GM13976 (cell line): ENCODE results near the gene RITA1.
A peak's percentile ranks its signal among the peaks of the same experiment; 100 is the strongest.
"Not testable (repeated sequence)": the region's sequence is repeated elsewhere in the genome, so short reads cannot be mapped to it uniquely, and the experiment has no call there.

Experiments
- DNase-seq: peaks from one replicate; pipeline ENCODE4 v3.0.0; 2012; ENCODE audit warnings: low spot score
- in situ Hi-C: fragments of 300-500 bp; cut with MboI; formaldehyde crosslinking; loops from one replicate; pipeline ENCODE4 v1.12.0; 2022; ENCODE audit warnings: low sequenced_read_pairs, mixed read lengths, inconsistent platforms; ENCODE audit not compliant: unreplicated experiment
- TF ChIP-seq, protein P1 (sequence below): IDR thresholded peaks from 2 replicates; pipeline ENCODE4 v1.5.1; 2012; ENCODE audit warnings: borderline replicate concordance, mild to moderate bottlenecking; ENCODE audit not compliant: insufficient read depth; ENCODE audit errors: extremely low read depth, missing control alignments, control extremely low read depth

The RITA1 gene

DNA sequence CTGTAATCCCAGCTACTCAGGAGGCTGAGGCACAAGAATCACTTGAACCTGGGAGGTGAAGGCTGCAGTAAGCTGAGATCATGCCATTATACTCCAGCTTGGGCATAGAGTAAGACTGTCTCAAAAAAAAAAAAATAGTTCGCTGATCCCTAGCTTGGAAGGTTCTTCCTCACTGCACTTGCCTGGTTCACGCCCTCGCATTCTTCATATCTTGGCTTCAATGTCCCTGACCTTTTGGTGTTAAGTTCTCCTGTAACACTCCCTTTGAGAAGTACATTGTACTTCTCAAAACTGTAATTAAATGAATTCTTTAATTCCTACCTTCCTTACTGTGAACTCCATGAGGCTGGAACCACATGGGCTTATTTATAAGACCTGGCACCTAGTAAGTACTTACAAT, 19.3 kb downstream of the RITA1 start:
- in situ Hi-C loops: no loop called here
- TF ChIP-seq, protein P1, sequence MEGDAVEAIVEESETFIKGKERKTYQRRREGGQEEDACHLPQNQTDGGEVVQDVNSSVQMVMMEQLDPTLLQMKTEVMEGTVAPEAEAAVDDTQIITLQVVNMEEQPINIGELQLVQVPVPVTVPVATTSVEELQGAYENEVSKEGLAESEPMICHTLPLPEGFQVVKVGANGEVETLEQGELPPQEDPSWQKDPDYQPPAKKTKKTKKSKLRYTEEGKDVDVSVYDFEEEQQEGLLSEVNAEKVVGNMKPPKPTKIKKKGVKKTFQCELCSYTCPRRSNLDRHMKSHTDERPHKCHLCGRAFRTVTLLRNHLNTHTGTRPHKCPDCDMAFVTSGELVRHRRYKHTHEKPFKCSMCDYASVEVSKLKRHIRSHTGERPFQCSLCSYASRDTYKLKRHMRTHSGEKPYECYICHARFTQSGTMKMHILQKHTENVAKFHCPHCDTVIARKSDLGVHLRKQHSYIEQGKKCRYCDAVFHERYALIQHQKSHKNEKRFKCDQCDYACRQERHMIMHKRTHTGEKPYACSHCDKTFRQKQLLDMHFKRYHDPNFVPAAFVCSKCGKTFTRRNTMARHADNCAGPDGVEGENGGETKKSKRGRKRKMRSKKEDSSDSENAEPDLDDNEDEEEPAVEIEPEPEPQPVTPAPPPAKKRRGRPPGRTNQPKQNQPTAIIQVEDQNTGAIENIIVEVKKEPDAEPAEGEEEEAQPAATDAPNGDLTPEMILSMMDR: no peak
- no peak for DNase-seq

DNA sequence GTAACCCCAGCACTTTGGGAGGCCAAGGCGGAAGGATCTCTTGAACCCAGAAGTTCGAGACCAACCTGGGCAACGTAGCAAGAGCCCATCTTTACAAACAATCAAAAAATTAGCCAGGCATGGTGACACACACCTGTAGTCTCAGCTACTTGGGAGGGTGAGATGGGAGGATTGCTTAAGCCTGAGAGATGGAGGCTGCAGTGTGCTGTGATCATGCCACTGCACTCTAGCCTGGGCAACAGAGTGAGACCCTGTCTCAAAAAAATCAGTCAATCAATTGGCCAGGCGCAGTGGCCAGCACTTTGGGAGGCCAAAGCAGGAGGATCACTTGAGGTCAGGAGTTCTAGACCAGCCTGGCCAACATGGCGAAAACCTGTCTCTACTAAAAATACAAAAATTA, 21.3 kb downstream of the RITA1 start:
- DNase-seq, in situ Hi-C loops: not testable (repeated sequence)

DNA sequence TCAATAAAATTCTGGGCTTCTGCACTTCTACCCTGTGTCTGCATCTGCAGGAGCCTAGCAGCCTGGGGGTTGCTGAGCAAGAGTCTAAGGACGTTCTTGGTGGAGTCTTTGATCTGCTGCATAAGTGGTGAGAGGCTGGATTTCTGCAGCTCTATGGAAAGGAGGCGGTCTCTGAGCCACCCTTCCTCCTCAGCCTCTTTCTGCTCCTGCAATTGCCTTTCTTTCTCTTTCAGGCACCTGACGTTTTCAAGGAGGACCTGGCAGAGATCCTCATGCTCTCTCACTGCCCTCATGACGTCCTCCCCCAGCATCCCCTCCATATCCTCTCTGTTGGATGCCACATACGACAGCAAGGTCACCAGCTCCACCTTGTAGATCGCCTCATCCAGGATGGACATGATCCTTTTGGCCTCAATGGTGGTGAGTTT, 22.1 kb downstream of the RITA1 start:
- in situ Hi-C loops: no loop called here
- DNase-seq: peak; percentile 21
- TF ChIP-seq, protein P1: no peak

DNA sequence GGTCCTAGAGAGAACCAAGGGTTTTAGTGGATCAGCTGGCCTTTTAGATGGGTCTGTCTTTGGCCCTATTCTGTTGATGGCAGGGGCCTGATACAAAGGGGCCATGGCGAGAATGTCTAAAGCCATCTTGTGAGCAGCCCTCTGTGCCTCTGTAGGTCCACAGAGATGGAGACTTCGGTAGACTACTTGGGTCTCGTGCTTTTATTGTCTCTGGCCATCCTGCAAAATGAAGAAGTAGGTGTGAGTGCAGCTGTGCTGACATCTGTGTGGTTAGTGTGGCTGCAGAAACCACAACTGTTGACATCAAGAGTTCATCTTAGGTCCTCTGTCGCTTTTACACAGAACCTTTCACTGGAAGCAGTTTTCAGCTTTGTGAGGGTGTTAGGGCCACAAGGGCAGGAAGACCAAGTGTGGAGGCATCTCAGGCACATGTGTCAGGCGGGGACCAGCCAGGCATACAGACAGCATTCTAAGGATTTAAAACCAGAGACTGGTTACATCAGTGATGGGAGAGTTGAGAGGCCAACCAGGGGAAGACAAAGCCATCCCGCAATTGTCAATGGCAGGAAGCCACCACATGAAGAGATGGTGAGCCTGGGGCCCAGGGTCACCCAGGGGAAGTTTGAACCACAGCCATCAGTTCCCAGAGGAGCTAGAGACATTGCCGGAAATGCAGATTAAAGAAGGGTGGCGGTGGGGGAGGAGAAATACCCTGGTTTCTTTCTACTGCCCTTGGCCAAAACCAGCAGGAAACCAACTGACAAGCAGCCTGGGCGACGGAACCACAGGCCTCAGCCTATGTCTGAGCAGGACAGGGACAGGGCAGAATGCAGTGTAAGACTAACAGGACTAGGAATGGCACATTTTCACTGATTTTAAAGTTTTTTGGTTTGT, 22.8 kb downstream of the RITA1 start:
- in situ Hi-C loops: no loop called here
- peak; percentile 82 for DNase-seq

DNA sequence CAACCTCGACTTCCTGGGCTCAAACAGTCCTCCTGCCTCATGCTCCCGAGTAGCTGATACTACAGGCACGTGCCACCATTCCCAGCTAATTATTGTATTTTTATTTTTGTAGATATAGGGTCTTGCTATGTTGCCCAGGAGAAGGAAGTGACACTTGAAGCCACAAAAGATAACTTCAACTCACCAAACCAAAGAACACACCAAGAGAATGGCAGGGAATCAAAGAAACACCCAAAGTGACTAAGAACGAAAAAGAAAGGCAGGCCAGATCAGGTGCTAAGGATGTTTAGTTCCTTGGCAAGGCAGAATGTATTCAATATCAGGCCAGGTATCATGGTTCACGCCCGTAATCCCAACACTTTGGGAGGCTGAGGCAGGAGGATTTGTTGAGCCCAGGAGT, 25.6 kb downstream of the RITA1 start:
- in situ Hi-C loops: no loop called here
- TF ChIP-seq, protein P1: no peak
- no peak for DNase-seq

More for the DNA sequence above, 22.8 kb downstream of the RITA1 start:
- TF ChIP-seq, protein P1: no peak

DNA sequence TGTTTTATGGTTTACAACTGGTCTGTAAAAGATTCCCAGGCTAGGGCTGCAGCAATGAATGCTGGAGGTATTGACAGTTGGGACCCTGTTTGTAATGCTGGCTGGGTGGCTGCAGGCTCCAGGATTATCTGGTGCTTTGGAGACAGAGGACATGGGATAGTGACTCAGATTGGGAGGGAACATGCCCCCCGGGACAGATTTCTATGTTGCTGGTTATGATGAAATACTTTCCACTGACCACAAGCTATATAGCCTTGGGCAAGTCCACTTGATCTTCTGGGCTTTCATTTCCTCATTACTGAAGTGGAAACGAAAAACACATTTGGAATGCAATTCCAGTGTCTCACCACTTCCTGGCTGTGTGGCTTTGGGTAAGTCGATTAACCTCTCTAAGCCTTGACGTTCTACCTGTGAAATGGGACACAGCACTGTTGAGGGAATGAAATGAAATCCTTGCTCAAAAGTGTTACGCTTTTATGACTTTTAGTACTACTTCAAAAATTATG, 29.4 kb downstream of the RITA1 start:
- in situ Hi-C loops: no loop called here
- no peak for DNase-seq
- TF ChIP-seq, protein P1: no peak

DNA sequence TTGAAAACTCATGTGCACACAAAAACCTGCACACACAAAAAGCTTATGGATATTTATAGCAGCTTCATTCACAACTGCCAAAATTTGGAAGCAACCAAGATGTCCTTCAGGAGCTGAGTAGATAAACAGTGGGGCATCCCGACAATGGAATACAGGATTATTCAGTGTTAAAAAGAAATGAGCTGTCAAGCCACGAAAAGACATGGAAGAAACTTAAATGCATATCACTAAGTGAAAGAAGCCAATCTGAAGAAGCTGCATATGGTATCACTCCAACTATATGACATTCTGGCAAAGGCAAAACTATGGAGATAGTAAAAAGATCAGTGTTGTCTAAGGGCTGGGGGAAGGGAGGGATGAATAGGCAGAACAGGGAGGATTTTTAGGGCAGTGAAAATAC, 30.5 kb downstream of the RITA1 start:
- TF ChIP-seq, protein P1: no peak
- no peak for DNase-seq
- in situ Hi-C loops: no loop called here
